Psoas muscle (tissue), 8 donors: ENCODE results near the gene WWOX. TPM values are rescaled to one million over a fixed set of nuclear protein-coding genes. Genes with fewer than 3 reads are reported as not detected.

ENCODE experiments used
- ATAC-seq, 4 donors: fragments of 200-7000 bp; cut with Tn5 transposase; one replicate each; pipeline ENCODE4 v1.9.1; 2020; ENCODE audit warnings: moderate library complexity in 3 of 4, mild to moderate bottlenecking in 2 of 4
- DNase-seq, 2 donors: peaks; one replicate each; pipeline ENCODE4 v3.0.0-alpha.2; 2020
- H3K27ac ChIP-seq: fragments of 200-600 bp; one replicate; pipeline ENCODE4 v1.8.0; 2022
- H3K27me3 ChIP-seq, 3 donors: fragments of 200-600 bp in 1 of 3; one replicate each; pipeline versions ENCODE4 v1.6.1 to v1.8.0; 2013 to 2022; ENCODE audit warnings: low read length in 2 of 3, mild to moderate bottlenecking in 2 of 3, moderate library complexity in 1 of 3; ENCODE audit not compliant: insufficient read depth in 3 of 3
- H3K36me3 ChIP-seq, 2 donors: fragments of 200-600 bp in 1 of 2; one replicate each; pipeline versions ENCODE4 v1.6.1 to v1.8.0; 2013 to 2022; ENCODE audit warnings: low read depth in 1 of 2, mild to moderate bottlenecking in 1 of 2, moderate library complexity in 1 of 2; ENCODE audit not compliant: insufficient read depth in 1 of 2
- H3K4me1 ChIP-seq: fragments of 200-600 bp; one replicate; pipeline ENCODE4 v1.8.0; 2022
- H3K4me3 ChIP-seq: fragments of 200-600 bp; one replicate; pipeline ENCODE4 v1.8.0; 2022; ENCODE audit warnings: mild to moderate bottlenecking
- H3K9me3 ChIP-seq: fragments of 200-600 bp; one replicate; pipeline ENCODE4 v1.8.0; 2022
- WGBS, 3 donors: extraction: QIAGEN DNeasy Blood & Tissue Kit; methylation state at CpG; one replicate each; pipeline versions ENCODE4 v1.1.6 to v1.1.7; 2013; 5-methylcytosine and 5-hydroxymethylcytosine counted together
- intact Hi-C, 2 donors: fragments of 100-400 bp; cut with DNase I; formaldehyde crosslinking; loops; one replicate each; pipeline versions ENCODE4 v1.11.0 to v1.14.2; 2022
- polyA plus RNA-seq, 3 donors: library from polyadenylated mRNA; stranded (reverse); fragments of 200-250 nt; gene quantifications; one replicate each; pipeline ENCODE4 v1.2.3, GENCODE V29; 2013
- total RNA-seq, 4 donors: library from RNA; stranded (reverse); fragmentation: NEBNext Ultra II Directional in 2 of 4; extraction: Animal tissue kit (Norgen Biotek cat#: 25700) in 2 of 4; gene quantifications; one replicate each; pipeline versions ENCODE4 v1.2.1 to v1.2.4, GENCODE V29; 2021 to 2023
- TF ChIP-seq, protein P1 (sequence below): fragments of 200-600 bp; IDR thresholded peaks from one replicate; pipeline ENCODE4 v1.8.0; 2022; ENCODE audit warnings: antibody characterized with exemption
- donor health status: healthy with polysubstance abuse.
- donor health status: DM: no; HTN: no; CAD: no; lungs with moderate emphysema.
- donor health status: Bipolar disorder and iron deficiency.
- donor health status: healthy.
- donor health status: DM: yes; HTN: yes; CAD: no.
- donor health status: DM: no; HTN: no; CAD: no.
- donor health status: DM: no; HTN: no; CAD: no.
- donor health status: DM: yes; HTN: yes; CAD: no.

Gene WWOX
- total and polyA plus RNA-seq, 7 donors, result 3.1 to 6.6 (median 5.0) TPM

DNA sequence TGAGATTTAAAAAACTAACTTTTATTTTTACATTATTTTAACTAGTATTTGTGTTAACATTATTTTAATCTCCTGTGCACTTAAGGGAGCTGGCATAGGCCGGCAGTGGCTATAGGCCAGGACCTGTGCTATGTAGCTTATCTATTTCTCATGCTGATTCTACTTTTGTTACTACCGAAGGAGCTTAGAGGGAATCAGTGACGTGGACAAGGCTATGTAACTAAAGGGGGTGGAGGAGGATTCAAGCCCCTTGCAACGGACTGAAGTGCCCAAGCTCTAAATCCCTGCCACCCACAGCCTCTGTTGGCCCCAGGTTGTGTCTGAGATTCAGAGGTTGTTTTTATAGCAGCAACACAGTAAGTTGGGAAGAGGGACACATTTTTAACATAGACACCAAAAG is 356.4 kb downstream of the WWOX start:
- TF ChIP-seq, protein P1, sequence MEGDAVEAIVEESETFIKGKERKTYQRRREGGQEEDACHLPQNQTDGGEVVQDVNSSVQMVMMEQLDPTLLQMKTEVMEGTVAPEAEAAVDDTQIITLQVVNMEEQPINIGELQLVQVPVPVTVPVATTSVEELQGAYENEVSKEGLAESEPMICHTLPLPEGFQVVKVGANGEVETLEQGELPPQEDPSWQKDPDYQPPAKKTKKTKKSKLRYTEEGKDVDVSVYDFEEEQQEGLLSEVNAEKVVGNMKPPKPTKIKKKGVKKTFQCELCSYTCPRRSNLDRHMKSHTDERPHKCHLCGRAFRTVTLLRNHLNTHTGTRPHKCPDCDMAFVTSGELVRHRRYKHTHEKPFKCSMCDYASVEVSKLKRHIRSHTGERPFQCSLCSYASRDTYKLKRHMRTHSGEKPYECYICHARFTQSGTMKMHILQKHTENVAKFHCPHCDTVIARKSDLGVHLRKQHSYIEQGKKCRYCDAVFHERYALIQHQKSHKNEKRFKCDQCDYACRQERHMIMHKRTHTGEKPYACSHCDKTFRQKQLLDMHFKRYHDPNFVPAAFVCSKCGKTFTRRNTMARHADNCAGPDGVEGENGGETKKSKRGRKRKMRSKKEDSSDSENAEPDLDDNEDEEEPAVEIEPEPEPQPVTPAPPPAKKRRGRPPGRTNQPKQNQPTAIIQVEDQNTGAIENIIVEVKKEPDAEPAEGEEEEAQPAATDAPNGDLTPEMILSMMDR, result no peak
- ATAC-seq (no peak), DNase-seq (no peak)
- no peaks in the 10 kb centered on the region for H3K9me3 ChIP-seq
- 68 to 77% (median 68%) methylated on average over 4 of the region's 4 CpGs for WGBS, 3 donors
- no peak overlapping the region for H3K4me3 ChIP-seq
- no peak overlapping the region for H3K27ac ChIP-seq
- no peaks in the 10 kb centered on the region for H3K4me1 ChIP-seq
- intact Hi-C loops, result no loop called here
- H3K27me3 ChIP-seq, result no peaks in the 10 kb centered on the region
- no peaks in the 10 kb centered on the region for H3K36me3 ChIP-seq

DNA sequence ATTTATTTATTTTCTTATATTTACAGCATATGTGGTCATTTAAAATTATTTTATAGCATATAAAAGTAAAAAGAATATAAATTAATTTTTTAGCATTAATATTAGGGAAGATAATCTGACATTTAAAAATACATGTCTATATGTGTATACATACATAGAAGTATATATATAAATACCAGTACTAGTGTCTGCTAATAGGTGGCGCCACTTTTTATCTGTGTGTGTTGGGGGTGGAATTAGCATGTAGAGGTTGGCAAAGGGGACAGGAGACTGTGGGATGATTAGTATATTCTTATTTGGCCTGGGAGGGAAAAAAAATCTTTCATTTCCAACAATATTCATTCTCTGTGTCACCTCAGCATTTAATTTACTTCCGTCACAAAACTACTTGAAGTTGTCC is 359.1 kb downstream of the WWOX start:
- ATAC-seq (no peak), DNase-seq (no peak)
- Histone ChIP-seq H3K36me3 (no peaks in the 10 kb centered on the region), H3K27ac (no peak overlapping the region), H3K9me3 (no peaks in the 10 kb centered on the region), H3K4me1 (no peaks in the 10 kb centered on the region), H3K4me3 (no peak overlapping the region), H3K27me3 (no peaks in the 10 kb centered on the region)
- WGBS, 3 donors, result 88 to 99% (median 98%) methylated on average over 2 of the region's 2 CpGs
- TF ChIP-seq, protein P1, result no peak
- intact Hi-C loops, result no loop called here

DNA sequence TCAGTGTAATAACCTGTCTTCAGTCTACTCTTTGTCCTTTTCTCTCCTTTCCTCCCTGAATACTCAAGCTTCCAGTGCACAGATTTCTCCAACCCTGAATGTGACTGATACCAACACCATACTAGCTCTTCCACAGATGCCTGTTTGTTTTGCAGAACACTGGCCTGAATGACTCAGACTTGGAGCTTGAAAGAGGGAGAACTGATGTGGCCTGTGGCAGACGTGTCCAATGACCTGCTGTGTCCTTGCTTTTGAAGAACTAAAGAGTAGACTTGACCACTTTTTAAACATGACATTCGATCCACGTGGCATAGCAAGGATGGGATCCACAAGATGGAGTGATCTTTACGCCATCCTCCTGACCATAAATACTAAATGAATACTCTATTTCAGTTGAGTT is 361.0 kb downstream of the WWOX start:
- no peaks in the 10 kb centered on the region for H3K4me1 ChIP-seq
- no peaks in the 10 kb centered on the region for H3K27me3 ChIP-seq
- no peaks in the 10 kb centered on the region for H3K36me3 ChIP-seq
- H3K9me3 ChIP-seq, result no peaks in the 10 kb centered on the region
- DNase-seq (no peak), ATAC-seq (no peak)
- 84 to 86% (median 85%) methylated on average over 4 of the region's 4 CpGs for WGBS, 3 donors
- intact Hi-C loops, result no loop called here
- no peak overlapping the region for H3K27ac ChIP-seq
- TF ChIP-seq, protein P1, result no peak
- no peak overlapping the region for H3K4me3 ChIP-seq

DNA sequence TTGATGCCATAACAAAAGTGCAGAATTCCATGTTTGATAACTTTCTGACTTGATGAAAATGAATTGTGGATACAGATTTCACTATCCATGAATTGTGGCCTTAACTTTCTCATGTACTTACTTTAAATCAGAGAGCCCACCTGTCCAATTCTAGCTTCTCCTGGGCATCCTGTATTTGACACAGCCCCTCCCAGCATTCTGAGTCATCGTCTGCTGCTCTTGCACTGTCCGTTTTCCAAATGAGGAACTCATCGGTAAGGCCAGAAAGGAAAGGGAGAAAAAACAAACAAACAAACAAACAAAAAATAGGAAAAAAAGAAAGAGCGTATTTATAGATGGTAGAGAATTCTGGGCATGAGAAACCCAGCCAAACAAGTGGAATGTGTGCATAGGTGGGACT is 361.6 kb downstream of the WWOX start:
- WGBS, 3 donors, result 71 to 73% (median 72%) methylated on average over 4 of the region's 4 CpGs
- TF ChIP-seq, protein P1, result no peak
- no peak overlapping the region for H3K4me3 ChIP-seq
- ATAC-seq, result no peak
- H3K9me3 ChIP-seq, result no peaks in the 10 kb centered on the region
- intact Hi-C loops, result no loop called here
- no peaks in the 10 kb centered on the region for H3K36me3 ChIP-seq
- DNase-seq, result no peak
- no peak overlapping the region for H3K27ac ChIP-seq
- H3K27me3 ChIP-seq, result no peaks in the 10 kb centered on the region
- no peaks in the 10 kb centered on the region for H3K4me1 ChIP-seq

DNA sequence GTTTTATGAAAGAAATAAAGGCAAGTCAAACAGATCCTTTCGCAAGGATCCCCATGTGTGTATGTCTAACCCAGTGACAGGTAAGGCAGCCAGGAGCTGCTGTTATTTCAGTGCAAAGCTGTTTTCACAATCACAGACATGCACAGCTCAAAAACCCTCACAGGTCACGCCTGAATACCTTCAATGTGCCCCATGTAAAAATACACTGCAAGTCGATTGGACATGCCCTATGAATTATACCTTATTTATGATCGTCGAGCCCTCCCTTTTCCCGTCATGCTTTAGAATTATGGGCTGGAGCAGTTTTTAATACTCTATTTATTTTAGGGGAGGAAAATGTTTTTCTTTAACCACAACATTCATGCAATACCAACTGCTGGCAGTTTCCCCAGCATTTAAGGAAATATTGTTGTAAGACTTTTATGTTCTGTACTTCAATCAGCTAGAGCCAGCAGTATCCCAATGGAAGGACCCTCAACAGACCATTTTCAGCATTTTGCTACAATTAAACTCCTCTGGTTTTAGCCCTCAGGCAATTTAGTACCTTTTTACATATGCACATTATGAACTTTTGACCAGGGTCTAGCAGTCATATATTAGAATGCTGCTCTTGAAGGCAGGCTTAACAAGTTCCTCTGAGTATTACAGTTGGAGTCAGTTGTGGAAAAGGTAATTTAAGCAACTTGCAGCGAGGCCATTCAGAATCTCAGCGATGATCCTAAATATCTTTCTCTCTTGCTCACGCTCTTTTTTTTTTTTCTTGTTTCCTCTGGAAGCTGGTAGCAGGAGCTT is 362.2 kb downstream of the WWOX start:
- Histone ChIP-seq H3K9me3 (no peaks in the 10 kb centered on the region), H3K4me3 (no peak overlapping the region), H3K36me3 (no peaks in the 10 kb centered on the region), H3K4me1 (no peaks in the 10 kb centered on the region), H3K27me3 (no peaks in the 10 kb centered on the region), H3K27ac (no peak overlapping the region)
- TF ChIP-seq, protein P1, result no peak
- 73 to 81% (median 79%) methylated on average over 9 of the region's 9 CpGs for WGBS, 3 donors
- no peak for DNase-seq
- intact Hi-C loops, result no loop called here
- no peak for ATAC-seq
